MM.1S (cell line): ENCODE results near the gene ARHGEF38.

Source experiments
- EZH2 ChIP-seq: fragments of 300-600 bp; sonication (generic); optimal IDR thresholded peaks from 2 replicates; pipeline ENCODE3; 2017; ENCODE audit warnings: low read depth, mild to moderate bottlenecking, antibody characterized with exemption, low read length, mixed read lengths
- TF ChIP-seq, protein P1 (sequence below): fragments of 300-600 bp; sonication (generic); IDR thresholded peaks from 2 replicates; pipeline ENCODE4 v1.5.1; 2016; ENCODE audit warnings: antibody characterized with exemption, low read length, mixed read lengths

DNA sequence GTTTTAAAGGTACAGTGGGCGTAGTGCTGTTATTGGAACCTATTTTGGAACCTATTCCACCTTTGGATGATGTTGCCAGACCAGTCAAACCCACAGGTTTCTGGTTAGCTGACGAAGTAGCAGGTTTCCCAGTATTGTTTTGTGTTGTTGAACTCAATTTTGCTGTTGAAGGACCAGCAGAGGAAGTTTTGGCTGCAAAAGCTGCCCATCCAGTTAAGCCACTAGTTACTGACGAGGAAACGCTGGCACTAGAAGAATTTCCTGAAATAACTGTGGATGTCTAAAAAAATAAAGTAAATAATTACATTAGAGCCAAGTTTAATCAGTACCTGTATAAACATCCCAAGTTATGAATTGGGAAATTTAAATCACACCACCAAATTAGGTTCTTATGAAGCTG is 130.6 kb downstream of the ARHGEF38 start:
- TF ChIP-seq, protein P1, sequence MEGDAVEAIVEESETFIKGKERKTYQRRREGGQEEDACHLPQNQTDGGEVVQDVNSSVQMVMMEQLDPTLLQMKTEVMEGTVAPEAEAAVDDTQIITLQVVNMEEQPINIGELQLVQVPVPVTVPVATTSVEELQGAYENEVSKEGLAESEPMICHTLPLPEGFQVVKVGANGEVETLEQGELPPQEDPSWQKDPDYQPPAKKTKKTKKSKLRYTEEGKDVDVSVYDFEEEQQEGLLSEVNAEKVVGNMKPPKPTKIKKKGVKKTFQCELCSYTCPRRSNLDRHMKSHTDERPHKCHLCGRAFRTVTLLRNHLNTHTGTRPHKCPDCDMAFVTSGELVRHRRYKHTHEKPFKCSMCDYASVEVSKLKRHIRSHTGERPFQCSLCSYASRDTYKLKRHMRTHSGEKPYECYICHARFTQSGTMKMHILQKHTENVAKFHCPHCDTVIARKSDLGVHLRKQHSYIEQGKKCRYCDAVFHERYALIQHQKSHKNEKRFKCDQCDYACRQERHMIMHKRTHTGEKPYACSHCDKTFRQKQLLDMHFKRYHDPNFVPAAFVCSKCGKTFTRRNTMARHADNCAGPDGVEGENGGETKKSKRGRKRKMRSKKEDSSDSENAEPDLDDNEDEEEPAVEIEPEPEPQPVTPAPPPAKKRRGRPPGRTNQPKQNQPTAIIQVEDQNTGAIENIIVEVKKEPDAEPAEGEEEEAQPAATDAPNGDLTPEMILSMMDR: no peak
- TF ChIP-seq EZH2: no peak
